Fibroblast of upper back skin (primary cell): ENCODE data around the gene ECSIT.

Experiments
- DNase-seq: peaks from one replicate; pipeline ENCODE4 v3.0.0-alpha.2; 2013

ECSIT gene

GRCh38 chr19:11549386-11549953 lies 20.5 kb upstream of the ECSIT start:
- DNase-seq: no peak

DNA sequence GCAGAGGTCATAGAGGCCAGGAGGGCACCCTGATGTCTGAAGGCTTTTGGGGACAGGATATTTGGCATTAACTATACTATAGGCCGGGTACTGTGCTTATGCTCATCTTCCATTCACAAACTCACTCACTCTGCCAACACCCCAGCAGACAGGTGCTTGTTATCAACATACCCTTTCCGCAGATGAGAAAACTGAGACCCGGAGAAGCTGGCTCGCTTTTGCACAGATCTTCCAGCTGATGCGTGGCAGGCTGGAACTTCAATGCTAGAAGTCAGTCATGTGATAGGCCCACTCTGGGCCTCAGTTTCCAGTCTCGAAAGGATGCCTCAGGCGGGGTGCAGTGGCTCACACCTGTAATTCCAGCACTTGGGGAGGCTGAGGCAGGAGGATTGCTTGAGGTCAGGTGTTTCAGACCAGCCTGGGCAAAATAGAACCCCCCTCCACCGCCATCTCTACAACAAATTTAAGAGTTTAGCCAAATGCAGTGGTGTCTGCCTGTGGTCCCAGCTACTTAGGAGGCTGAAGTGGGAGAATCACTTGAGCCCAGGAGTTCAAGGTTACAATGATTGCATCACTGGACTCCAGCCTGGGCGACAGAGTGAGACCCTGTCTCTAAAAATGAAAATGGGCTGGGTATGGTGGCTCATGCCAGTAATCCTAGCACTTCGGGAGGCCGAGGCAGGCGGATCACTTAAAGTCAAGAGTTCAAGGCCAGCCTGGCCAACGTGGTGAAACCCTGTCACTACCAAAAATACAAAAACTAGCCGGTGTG lies 19.2 kb upstream of the ECSIT start:
- DNase-seq: no peak

GRCh38 chr19:11541238-11541637 lies 12.3 kb upstream of the ECSIT start:
- DNase-seq: no peak

DNA sequence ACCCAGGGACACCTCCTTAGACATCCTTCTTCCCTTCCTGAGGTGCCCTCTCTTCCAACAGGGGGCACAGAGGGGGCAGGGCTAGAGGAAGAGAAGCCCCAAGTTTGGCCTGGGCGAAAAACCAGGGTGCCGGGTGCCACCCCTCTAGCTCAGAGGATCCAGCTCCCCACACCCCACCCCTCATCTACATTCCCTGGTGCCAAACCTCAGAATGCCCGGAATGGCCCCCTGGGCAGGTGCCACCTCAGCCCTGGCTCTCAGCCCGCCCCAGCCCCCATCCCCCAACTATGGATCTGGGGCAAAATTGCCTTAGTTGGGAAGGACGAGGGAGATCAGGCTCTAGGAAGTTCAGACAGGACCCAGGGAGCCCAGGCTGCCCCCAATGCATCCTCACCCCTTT lies 11.7 kb upstream of the ECSIT start:
- no peak for DNase-seq

DNA sequence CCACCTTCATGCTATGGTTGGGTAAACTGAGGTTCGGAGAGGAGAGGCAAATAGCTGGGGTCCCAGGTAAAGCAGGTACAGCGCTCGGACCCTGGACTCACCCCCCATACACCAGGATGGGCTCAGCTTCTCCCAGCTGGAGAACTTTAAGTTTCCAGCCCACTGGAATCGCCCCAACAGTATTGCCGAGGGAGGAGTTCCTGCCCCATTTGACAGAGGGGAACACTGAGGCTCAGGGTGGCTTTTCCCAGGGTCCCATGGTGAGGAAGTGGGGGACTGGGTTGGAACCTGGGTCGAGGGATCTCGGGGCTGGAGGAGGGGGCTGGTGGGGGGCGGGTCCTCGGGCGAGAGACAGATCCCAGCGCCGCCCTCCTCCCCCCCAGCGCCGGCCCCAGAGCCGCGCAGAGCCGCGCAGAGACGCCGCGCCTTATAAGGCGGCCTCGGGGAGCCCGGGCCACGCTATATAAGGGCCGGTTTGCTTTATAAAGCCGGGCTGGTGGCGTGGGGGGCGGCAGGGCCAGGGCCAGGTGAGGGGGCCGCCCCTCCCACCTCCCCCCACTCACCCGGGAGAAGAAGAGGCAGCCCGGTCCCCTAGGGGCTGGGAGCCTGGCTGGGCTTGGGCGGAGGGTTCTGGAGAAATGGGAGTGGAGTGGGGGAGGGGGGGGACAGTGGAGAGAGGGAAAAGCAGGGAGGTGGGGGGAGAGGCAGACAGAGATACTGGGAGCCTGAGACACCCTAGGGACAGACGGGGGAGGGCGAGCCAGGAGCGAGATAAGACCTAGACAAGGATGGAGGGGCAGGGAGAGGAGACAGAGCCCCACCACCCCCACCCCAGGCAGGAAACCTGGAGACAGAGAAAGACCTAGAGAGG lies 10.8 kb upstream of the ECSIT start:
- DNase-seq: peak; percentile 72

DNA sequence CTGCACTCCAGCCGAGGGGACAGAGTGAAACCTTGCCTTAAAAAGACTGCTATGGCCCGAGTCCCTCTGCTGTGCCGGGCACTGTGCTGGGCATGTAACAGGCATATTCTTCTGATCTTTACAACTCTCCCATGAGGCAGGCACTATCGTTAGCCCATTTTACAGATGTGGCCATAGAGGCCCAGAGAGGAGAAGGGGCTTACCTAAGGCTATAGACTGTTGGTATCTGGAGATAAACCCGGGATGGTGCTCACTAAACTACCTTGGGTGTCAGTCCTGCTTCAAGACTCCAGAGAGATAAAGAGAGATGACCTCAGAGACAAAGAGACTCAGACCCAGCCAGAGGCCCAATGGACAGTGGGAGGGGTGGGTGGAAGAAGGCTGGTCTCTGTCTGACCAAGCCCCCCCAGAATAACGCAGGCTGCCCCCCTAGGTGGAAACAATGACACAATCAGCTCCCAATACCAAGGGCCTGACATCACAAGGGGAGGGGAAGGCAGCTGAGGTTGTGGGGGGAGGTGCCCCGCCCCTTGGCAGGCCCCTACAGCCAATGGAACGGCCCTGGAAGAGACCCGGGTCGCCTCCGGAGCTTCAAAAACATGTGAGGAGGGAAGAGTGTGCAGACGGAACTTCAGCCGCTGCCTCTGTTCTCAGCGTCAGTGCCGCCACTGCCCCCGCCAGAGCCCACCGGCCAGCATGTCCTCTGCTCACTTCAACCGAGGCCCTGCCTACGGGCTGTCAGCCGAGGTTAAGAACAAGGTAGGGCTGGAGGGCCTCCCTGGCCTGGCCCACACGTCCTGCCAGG lies 9.5 kb upstream of the ECSIT start, which contains the start of gene CNN1:
Gene CNN1 (plus strand): TSS at position 620 of the 805 bp plus-strand sequence. CDS start 77 bp downstream, at position 697.
- DNase-seq: peak; percentile 94

DNA sequence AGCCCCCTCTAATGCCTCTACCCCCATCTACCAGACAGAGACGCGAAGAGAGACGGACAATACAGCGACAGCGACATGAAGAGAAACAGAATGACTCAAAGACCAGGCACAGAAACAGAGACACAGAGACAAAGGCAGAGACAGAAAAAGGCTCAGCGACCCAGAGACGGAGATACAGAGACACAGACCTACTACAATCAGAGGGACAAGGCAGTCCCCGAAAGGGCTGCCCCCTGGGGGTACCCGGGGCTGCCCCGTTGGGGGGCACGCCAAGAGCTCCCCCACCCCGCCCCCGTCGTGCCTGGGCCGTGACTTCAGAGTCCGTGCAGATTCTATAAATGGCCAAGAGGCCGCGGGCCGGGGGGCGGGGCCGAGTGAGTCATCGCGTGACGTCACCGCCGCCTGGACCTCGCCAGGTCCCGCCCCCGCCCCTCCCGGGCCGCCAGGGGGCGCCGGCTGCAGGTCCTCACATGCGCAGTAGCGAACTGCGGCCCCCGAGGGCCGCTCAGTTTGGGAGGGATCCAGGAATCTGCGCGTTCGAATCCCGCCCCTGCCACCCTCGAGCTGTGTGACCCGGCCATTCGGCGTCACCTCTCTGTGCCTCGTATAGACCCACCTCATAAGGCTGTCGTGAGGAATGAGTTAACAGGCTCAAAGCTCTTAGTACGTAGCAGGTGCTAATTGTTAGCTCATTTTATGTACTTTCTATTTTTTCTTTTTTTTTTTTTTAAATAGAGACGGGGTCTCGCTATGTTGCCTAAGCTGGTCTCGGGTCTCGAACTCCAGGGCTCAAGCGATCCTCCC lies 7.1 kb upstream of the ECSIT start:
- DNase-seq: peak; percentile 86

GRCh38 chr19:11534948-11535347 lies 6.0 kb upstream of the ECSIT start:
- no peak for DNase-seq

- no peak for DNase-seq
Observed at GRCh38 chr19:11534538-11534937, 5.6 kb upstream of the ECSIT start.

DNA sequence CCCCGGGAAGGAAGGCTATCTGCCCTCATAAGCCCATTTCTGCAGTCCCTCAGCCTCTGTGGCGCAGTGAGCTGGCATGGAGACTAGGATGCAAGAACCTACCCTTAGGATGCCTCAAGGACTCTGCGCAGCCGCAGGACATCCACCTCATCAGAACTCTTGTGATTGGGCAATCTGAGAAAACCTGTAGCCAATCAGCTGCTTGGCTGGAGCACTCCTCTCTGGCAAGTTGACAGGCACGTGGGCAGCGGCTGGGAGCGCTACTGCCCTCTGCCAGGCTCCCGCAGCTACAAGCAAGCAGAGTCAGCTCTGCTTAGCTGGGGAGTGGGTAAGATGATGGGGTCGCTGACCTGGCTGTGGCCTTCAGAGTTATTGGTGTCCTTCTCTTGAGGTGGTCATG lies 1.5 kb upstream of the ECSIT start:
- peak; percentile 78 for DNase-seq

DNA sequence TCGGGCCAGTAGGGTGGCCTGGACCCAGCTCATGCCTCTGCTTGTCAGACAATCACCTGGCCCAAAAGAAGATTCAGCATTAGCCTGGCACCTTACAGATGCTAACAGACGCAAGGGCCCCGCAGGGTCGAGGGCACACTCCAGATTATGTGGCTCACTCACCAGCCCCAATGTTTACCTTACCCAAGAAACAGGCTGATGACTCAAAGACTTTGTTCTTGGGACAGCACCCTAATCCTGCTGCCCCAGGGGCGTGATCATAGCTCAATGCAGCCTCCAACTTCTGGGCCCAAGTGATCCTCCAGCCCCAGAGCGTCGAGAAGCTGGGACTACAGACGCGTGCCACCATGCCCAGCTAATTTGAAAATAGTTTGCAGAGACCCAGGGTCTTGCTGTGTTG lies 9.8 kb downstream of the ECSIT start:
- no peak for DNase-seq

GRCh38 chr19:11513946-11514345 lies 15.0 kb downstream of the ECSIT start:
- no peak for DNase-seq

DNA sequence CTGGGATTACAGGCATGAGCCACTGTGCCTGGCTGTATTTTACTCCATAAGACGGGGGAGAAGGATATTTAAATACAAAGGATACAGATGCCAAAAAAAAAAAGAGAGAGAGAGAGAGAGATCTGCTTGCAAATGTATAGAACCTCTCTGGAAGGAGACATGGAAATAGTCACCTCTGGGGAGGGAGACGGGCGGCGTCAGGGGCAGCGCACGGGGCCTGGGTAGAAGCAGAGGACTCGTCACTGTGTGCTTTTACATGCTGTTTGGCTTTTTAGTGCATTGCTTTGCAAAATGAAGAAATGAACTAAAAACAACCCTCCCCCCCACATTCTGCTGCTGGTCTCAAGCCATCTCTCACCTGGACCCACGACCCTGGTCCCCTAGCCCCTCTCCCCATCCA lies 18.5 kb downstream of the ECSIT start:
- DNase-seq: no peak

GRCh38 chr19:11507370-11508078 lies 21.4 kb downstream of the ECSIT start:
- DNase-seq: no peak

DNA sequence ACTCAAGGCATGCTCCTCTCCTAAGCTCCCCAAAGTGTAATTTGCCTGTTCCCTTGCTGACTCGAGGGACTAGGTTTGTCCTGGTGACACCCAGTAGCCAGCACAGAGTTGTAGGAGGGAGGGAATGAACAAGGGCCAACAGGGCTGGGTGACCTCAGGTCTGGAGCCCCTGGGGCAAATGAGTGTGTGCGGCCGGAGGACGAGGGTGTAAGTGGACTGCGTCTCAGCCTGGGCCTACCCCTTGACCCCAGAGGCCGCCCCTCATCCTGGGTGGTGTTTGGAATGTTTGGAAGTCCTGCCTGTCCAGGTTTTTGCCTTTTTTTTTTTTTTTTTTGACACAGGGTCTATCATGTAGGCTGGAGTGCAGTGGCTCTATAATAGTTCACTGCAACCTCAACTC lies 22.0 kb downstream of the ECSIT start:
- no peak for DNase-seq

DNA sequence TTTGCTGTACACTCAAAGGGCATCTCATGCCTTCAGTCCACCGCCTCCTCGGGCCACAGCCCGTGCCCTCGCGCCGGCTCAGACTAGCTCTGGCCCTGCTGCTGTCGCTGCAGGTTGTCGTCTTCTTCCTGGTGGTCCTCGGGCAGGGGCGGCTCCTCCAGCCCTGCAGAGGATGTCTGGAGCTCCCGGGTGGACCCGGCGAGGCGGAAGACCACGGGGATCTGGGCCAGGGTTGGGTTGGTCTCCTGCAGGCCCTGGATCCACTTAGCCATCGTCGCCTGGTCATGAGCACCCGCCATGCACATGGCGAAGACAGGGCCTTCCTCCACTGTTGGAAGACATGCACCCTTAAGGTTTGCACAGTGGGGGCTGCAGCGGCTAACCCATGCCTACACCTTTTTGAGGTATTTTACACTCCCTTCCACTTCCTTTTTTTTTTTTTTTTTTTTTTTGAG lies 22.8 kb downstream of the ECSIT start:
- DNase-seq: no peak

DNA sequence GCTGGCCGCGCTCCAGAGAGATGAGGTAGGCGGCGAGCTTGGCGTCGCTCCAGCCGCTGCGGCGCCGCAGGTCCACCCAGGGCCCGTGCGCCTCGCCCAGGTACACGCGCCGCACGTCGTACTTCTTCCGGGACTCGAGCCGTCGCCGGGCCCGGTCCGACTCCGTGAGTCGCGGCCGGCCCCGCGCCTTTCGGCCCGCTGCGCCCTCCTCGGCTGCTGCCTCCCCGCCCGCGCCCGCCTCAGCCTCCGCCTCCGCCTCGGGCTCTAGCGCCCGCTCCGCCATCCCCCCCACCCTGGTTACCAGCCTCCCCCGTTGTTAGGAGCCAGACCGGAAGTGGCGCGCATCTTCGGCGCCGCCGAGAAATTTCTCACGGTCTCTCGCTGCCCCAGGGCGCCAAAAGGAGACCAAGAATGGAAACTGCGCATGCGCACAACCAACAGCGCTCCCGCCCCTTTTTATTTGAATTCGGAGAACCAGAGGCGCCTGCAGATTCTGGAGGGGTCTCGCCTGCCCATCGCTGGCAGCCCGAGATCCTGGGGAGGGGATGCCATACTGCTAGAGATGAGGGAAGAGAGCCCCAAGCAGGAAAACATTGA lies 23.3 kb downstream of the ECSIT start, which contains the start of gene ZNF653:
Gene ZNF653 (minus strand): TSS at position 336 of the 597 bp plus-strand sequence. CDS start 53 bp downstream, at position 283.
- peak; percentile 96 for DNase-seq

DNA sequence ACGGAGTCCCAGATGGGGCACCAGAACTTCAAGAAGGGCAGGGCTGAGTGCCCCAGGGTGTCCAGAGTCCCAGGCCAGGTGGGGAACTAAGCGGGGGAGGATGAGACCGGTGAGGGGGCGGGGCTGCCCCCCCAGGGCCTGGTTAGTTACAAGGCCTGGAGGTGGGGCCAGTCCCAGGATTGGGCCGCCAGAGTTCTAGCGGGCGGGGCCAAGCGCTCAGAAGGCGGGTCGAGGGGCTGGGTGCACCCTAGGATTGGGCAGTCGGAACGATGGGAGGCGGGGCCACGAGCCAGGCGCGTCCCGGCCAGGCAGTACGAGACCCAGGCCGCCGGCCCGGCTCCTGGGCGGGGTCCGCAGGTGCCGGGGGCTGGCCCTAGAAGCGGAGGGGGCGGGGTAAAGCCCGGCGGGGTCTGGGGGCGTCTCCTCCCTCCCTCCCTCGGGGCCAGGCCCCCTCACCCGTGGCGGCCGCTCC lies 23.9 kb downstream of the ECSIT start:
- peak; percentile 95 for DNase-seq

DNA sequence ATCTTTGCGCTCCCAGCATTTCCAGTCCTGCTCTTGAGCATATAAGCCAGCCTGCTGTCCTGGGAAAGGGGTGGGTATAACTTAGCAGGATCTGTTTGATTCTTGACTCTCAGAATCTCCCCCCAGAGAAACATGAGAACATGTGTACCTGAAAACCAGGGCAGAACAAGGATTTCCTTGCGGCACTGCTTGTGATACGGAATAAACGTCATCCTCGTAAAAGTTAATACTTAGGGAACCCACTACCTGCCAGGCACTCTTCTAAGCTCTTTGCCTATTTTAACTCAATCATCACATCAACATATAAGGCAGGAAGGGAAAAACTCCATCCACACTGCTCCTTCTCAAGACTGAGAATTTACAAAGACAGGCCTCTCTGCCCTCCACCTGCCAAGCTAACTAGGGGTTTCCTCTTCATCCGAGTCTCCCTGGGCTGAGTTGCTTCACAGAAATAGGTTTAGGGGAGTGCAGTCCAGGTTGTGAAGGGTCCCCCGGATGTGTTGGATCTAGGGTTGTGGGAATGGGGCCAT lies 24.4 kb downstream of the ECSIT start:
- DNase-seq: no peak

- no peak for DNase-seq
Observed at GRCh38 chr19:11499890-11500420, 29.0 kb downstream of the ECSIT start.
